Panc1 (cell line): ENCODE results near the gene SYT8. TPM values are rescaled to one million over a fixed set of nuclear protein-coding genes. Genes with fewer than 3 reads are reported as not detected.
A peak's percentile ranks its signal among the peaks of the same experiment; 100 is the strongest.

ENCODE experiments used
- ATAC-seq: fragments of 200-7000 bp; cut with Tn5 transposase; 2 replicates; pipeline ENCODE4 v1.9.1; 2020; ENCODE audit warnings: mild to moderate bottlenecking, moderate library complexity
- BruUV-seq: library from RNA; stranded (reverse); fragments of 400-500 nt; replicated peaks from 2 replicates; lab custom pipeline; 2021; lab: Mats Ljungman, UMichigan
- CTCF ChIA-PET: fragments of 300-600 bp; sonication (Branson Sonifier 250); formaldehyde crosslinking; loops from one replicate; lab custom pipeline; 2022; ENCODE audit warnings: antibody characterized with exemption; lab: Charles Lee
- POLR2A ChIA-PET: fragments of 300-600 bp; sonication (Branson Sonifier 250); formaldehyde crosslinking; loops from one replicate; lab custom pipeline; 2022; ENCODE audit warnings: antibody characterized with exemption; lab: Charles Lee
- DNase-seq: peaks from one replicate; pipeline ENCODE4 v3.0.0-alpha.2; 2010; ENCODE audit warnings: low read depth, low spot score
- H3K27ac ChIP-seq: 2 replicates; pipeline ENCODE4 v1.5.1; 2011; ENCODE audit warnings: mild to moderate bottlenecking, low read length, inconsistent platforms
- H3K27me3 ChIP-seq: fragments of 200-500 bp; sonication (Bioruptor generic); 2 replicates; pipeline ENCODE4 v1.6.0; 2014; ENCODE audit warnings: low read length, inconsistent platforms; ENCODE audit not compliant: control insufficient read depth, insufficient read depth
- H3K36me3 ChIP-seq: fragments of 200-500 bp; sonication (Bioruptor generic); 2 replicates; pipeline ENCODE4 v1.5.1; 2014; ENCODE audit warnings: inconsistent platforms, mild to moderate bottlenecking, low read length, moderate library complexity; ENCODE audit not compliant: control insufficient read depth, insufficient read depth
- H3K4me1 ChIP-seq: 2 replicates; pipeline ENCODE4 v1.5.1; 2011; ENCODE audit warnings: inconsistent platforms, mild to moderate bottlenecking, low read length, moderate library complexity; ENCODE audit not compliant: control insufficient read depth, insufficient read depth
- H3K4me3 ChIP-seq, 2 experiments: 2 replicates each; pipeline ENCODE4 v1.5.1; 2011 to 2012; ENCODE audit warnings: low read depth in 2 of 2, low read length in 2 of 2, mild to moderate bottlenecking in 2 of 2, inconsistent platforms in 1 of 2, moderate library complexity in 1 of 2
- H3K9me3 ChIP-seq: fragments of 200-500 bp; sonication (Bioruptor generic); 2 replicates; pipeline ENCODE4 v1.5.1; 2014; ENCODE audit warnings: low read depth, mild to moderate bottlenecking, inconsistent platforms, low read length, moderate library complexity; ENCODE audit not compliant: control insufficient read depth, insufficient read depth
- POLR2AphosphoS5 ChIP-seq: IDR thresholded peaks from 2 replicates; pipeline ENCODE4 v1.6.1; 2012; ENCODE audit warnings: mild to moderate bottlenecking, low read depth, low read length, moderate library complexity
- SIN3A ChIP-seq: IDR thresholded peaks from 2 replicates; pipeline ENCODE4 v1.6.1; 2012; ENCODE audit warnings: low read depth, mild to moderate bottlenecking, low read length, moderate library complexity, borderline replicate concordance; ENCODE audit not compliant: insufficient read depth
- TCF7L2 ChIP-seq: IDR thresholded peaks from 2 replicates; pipeline ENCODE4 v1.6.1; 2011; ENCODE audit warnings: mild to moderate bottlenecking, low read depth, low read length, inconsistent platforms
- in situ Hi-C: cut with HindIII; loops from 2 replicates; pipeline ENCODE4 v1.10.0; 2016; ENCODE audit warnings: low sequenced_read_pairs, low pct_unique_long_range_greater_than_20kb
- intact Hi-C: fragments of 100-400 bp; cut with micrococcal nuclease; formaldehyde crosslinking; loops from one replicate; pipeline ENCODE4 v1.10.0; 2022; ENCODE audit not compliant: unreplicated experiment
- total RNA-seq: library from RNA; stranded (reverse); gene quantifications from one replicate; pipeline ENCODE4 v1.2.1, GENCODE V29; 2021; ENCODE audit not compliant: unreplicated experiment
- TF ChIP-seq, protein P1 (sequence below), 2 experiments: IDR thresholded peaks; 2 replicates each; pipeline ENCODE4 v1.6.1; 2011 to 2012; ENCODE audit warnings: low read depth in 2 of 2, control low read depth in 1 of 2, low read length in 1 of 2, mild to moderate bottlenecking in 1 of 2, moderate library complexity in 1 of 2; ENCODE audit not compliant: insufficient read depth in 1 of 2
- TF ChIP-seq, protein P2 (sequence below): fragments of 450-650 bp; IDR thresholded peaks from 2 replicates; pipeline ENCODE4 v1.5.1; 2017; ENCODE audit warnings: mild to moderate bottlenecking

SYT8 gene
- total RNA-seq, 1 experiment from 2014 or later, result 3.5 TPM

DNA sequence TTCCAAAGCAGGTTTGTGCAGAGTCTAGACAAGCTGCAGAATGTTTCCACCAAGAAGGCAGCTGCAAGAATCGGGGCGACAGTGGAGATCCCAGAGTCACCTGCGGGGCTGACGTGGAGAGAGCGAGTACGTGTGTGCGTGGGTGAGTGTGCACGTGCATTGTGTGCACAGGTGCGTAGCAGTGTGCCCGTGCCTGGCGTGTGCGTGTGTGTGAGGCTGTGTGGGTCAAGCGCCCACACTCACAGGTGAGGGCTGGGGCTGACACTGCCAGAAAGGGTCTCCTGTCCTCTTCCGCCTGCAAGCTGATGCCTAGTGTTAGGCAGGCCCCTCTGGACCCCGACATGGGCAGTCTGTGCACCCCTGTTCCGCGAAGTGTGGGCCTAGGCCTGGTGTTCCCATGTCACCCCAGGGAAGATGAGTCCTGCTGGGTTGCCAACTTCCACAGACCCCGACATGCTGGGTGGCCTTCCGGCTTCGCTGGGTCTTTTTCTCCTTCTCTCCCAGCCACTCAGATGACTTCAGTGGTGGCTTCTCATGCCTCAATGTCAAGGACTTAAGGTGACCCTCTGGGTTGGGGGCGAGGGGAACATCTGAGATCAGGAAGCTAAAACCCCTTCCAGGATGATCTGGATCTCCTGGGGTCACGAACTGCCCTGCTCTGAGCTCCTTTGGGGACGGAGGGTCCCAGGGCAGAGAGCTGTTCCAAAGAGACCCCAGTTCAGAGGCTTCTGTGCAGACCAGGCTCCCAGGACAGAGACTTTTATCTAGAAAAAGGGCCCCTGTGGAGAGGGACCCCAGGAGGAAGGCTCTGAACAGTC is 10.4 kb upstream of the SYT8 start:
- Histone ChIP-seq H3K27me3 (no peaks in the 10 kb centered on the region), H3K27ac (peak overlapping the region; percentile 85), H3K4me1 (peaks cover 57% of the 10 kb centered on the region), H3K4me3 (no peak overlapping the region), H3K9me3 (no peaks in the 10 kb centered on the region), H3K36me3 (no peaks in the 10 kb centered on the region)
- intact Hi-C loops (loop anchor here (5.0 to 10.0 kb wide), 2 partner anchors 172 to 280 kb away; no protein-coding TSS in a partner anchor), in situ Hi-C loops (no loop called here)
- ChIA-PET POLR2A (interaction anchor here (0.6 kb wide), 1 partner anchor 1301 kb away, joined by 3 read pairs; no protein-coding TSS in a partner anchor), CTCF (interaction anchor here (0.5 to 1.6 kb wide), 8 partner anchors 8 to 327 kb away, joined by 3 to 10 read pairs (median 4); no protein-coding TSS in a partner anchor)
- ATAC-seq (no peak), DNase-seq (no peak)
- no TSS peak for BruUV-seq
- TF ChIP-seq, protein P1, sequence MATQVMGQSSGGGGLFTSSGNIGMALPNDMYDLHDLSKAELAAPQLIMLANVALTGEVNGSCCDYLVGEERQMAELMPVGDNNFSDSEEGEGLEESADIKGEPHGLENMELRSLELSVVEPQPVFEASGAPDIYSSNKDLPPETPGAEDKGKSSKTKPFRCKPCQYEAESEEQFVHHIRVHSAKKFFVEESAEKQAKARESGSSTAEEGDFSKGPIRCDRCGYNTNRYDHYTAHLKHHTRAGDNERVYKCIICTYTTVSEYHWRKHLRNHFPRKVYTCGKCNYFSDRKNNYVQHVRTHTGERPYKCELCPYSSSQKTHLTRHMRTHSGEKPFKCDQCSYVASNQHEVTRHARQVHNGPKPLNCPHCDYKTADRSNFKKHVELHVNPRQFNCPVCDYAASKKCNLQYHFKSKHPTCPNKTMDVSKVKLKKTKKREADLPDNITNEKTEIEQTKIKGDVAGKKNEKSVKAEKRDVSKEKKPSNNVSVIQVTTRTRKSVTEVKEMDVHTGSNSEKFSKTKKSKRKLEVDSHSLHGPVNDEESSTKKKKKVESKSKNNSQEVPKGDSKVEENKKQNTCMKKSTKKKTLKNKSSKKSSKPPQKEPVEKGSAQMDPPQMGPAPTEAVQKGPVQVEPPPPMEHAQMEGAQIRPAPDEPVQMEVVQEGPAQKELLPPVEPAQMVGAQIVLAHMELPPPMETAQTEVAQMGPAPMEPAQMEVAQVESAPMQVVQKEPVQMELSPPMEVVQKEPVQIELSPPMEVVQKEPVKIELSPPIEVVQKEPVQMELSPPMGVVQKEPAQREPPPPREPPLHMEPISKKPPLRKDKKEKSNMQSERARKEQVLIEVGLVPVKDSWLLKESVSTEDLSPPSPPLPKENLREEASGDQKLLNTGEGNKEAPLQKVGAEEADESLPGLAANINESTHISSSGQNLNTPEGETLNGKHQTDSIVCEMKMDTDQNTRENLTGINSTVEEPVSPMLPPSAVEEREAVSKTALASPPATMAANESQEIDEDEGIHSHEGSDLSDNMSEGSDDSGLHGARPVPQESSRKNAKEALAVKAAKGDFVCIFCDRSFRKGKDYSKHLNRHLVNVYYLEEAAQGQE (IDR thresholded peaks at IDR 0.05; ENCODE audit: insufficient read depth in 1 of 2, low read depth in 2 of 2, low read length in 1 of 2), result no peak
- TF ChIP-seq POLR2AphosphoS5 (no peak), TCF7L2 (no peak), SIN3A (no peak)
- TF ChIP-seq, protein P2, sequence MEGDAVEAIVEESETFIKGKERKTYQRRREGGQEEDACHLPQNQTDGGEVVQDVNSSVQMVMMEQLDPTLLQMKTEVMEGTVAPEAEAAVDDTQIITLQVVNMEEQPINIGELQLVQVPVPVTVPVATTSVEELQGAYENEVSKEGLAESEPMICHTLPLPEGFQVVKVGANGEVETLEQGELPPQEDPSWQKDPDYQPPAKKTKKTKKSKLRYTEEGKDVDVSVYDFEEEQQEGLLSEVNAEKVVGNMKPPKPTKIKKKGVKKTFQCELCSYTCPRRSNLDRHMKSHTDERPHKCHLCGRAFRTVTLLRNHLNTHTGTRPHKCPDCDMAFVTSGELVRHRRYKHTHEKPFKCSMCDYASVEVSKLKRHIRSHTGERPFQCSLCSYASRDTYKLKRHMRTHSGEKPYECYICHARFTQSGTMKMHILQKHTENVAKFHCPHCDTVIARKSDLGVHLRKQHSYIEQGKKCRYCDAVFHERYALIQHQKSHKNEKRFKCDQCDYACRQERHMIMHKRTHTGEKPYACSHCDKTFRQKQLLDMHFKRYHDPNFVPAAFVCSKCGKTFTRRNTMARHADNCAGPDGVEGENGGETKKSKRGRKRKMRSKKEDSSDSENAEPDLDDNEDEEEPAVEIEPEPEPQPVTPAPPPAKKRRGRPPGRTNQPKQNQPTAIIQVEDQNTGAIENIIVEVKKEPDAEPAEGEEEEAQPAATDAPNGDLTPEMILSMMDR, result no peak

DNA sequence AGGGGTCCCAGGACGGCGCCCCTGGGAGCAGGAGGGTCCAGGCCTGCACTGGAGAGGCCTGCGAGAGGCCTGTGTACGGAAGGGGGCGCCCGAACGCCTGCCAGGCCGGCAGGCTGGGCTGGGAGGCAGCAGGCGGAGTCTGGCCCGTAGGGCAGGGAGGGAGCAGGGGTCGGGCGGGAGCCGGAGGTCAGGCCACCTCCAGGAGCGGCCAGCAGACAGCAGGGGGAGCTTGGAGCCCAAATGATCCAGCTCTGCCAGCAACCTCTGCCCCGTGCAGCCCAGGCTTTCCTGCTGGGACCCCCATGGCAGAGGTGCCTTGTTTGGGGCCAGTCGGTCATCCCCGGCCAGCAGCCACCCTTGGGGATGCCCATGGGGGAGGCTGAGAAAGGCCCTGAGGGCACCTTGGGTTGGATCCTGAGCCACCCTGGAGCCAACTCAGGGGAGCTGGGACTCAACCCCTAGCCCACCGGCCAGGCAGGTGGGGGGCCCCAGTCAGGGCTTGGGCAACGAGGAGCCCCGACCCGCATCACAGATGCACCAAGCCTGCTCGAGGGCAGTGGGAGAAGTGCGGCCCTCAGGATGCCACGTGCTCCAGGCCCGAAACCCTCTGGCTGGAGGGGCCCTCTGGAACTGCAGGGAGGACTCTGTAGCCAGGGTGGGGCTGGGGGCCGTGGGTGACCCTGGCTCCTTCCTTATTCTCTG is 9.6 kb upstream of the SYT8 start:
- H3K27ac ChIP-seq, result peak overlapping the region; percentile 99
- BruUV-seq, result no TSS peak
- TF ChIP-seq SIN3A, result no peak
- TF ChIP-seq, protein P2, result peak; percentile 99
- intact Hi-C loops (loop anchor here (5.0 to 10.0 kb wide), 2 partner anchors 173 to 280 kb away; no protein-coding TSS in a partner anchor), in situ Hi-C loops (no loop called here)
- ATAC-seq, result peak; percentile 61
- no peaks in the 10 kb centered on the region for H3K27me3 ChIP-seq
- no peaks in the 10 kb centered on the region for H3K36me3 ChIP-seq
- H3K4me1 ChIP-seq, result peaks cover 63% of the 10 kb centered on the region
- ChIA-PET POLR2A (interaction anchor here (0.6 kb wide), 1 partner anchor 1300 kb away, joined by 3 read pairs; no protein-coding TSS in a partner anchor), CTCF (interaction anchor here (0.6 to 1.6 kb wide), 9 partner anchors 16 to 326 kb away, joined by 3 to 8 read pairs (median 4); no protein-coding TSS in a partner anchor)
- no peaks in the 10 kb centered on the region for H3K9me3 ChIP-seq
- no peak overlapping the region for H3K4me3 ChIP-seq
- DNase-seq, result no peak
